ENCODE results near the gene CSTA. TPM values are rescaled to one million over a fixed set of nuclear protein-coding genes. Genes with fewer than 3 reads are reported as not detected.

Gene CSTA
- total and polyA plus RNA-seq, 4 experiments from 2014 or later: 0.61 TPM; not detected in 2

- Mint-ChIP-seq H3K27me3 (no peaks in the 10 kb centered on the region), H3K9me3 (no peaks in the 10 kb centered on the region), H3K4me1 (peaks cover 9 to 18% (median 13%) of the 10 kb centered on the region in 4 donors), H3K27ac (no peak overlapping the region), H3K4me3 (no peak overlapping the region), H3K36me3 (no peaks in the 10 kb centered on the region)
- H3K36me3 ChIP-seq (ENCODE audit: insufficient read depth, low read length): no peaks in the 10 kb centered on the region
- H3K27me3 ChIP-seq (ENCODE audit: insufficient read depth, low read length): no peaks in the 10 kb centered on the region
- CTCF ChIA-PET (ENCODE audit: partially characterized antibody): interaction anchor here (1.5 kb wide), 1 partner anchor 10 kb away, joined by 3 read pairs; no protein-coding TSS in a partner anchor
- intact Hi-C loops (cut with micrococcal nuclease): no loop called here
- H3K4me1 ChIP-seq (ENCODE audit: insufficient read depth, low read length): peaks cover 11% of the 10 kb centered on the region
- H3K27ac ChIP-seq (ENCODE audit: low read depth, low read length): no peak overlapping the region
- no peaks in the 10 kb centered on the region for H3K9me3 ChIP-seq (ENCODE audit: control insufficient read depth in 1 of 2, low read length in 2 of 2)
- POLR2A ChIA-PET (ENCODE audit: partially characterized antibody): no interaction called here
- no peak for DNase-seq
- no peak overlapping the region for H3K4me3 ChIP-seq (ENCODE audit: low read length in 2 of 2)
Observed at GRCh38 chr3:122310361-122310760, 14.7 kb upstream of the CSTA start.

- H3K36me3 ChIP-seq (ENCODE audit: insufficient read depth, low read length): no peaks in the 10 kb centered on the region
Observed at GRCh38 chr3:122312826-122313225, 12.2 kb upstream of the CSTA start.

GRCh38 chr3:122313281-122313680 is 11.8 kb upstream of the CSTA start:
- ChIA-PET POLR2A (ENCODE audit: partially characterized antibody) (no interaction called here), CTCF (ENCODE audit: partially characterized antibody) (no interaction called here)
- Mint-ChIP-seq H3K27ac (peak overlapping the region in 1 of 7 donors; percentile 12), H3K4me1 (peaks cover 9 to 18% (median 12%) of the 10 kb centered on the region in 4 donors), H3K9me3 (peaks cover 0 to 7% (median under 1%) of the 10 kb centered on the region in 8 donors), H3K36me3 (no peaks in the 10 kb centered on the region), H3K27me3 (peaks cover 2% of the 10 kb centered on the region in 2 donors), H3K4me3 (peak overlapping the region in 5 of 8 donors; percentile 5 to 56 (median 36))
- no peaks in the 10 kb centered on the region for H3K27me3 ChIP-seq (ENCODE audit: insufficient read depth, low read length)
- no peaks in the 10 kb centered on the region for H3K9me3 ChIP-seq (ENCODE audit: control insufficient read depth in 1 of 2, low read length in 2 of 2)
- H3K4me3 ChIP-seq (ENCODE audit: low read length in 2 of 2): no peak overlapping the region
- H3K27ac ChIP-seq (ENCODE audit: low read depth, low read length): no peak overlapping the region
- H3K4me1 ChIP-seq (ENCODE audit: insufficient read depth, low read length): peaks cover 11% of the 10 kb centered on the region
- no peaks in the 10 kb centered on the region for H3K36me3 ChIP-seq (ENCODE audit: insufficient read depth, low read length)
- DNase-seq: no peak
- intact Hi-C loops (cut with micrococcal nuclease): no loop called here

More at GRCh38 chr3:122312826-122313225, 12.2 kb upstream of the CSTA start:
- Mint-ChIP-seq H3K36me3 (no peaks in the 10 kb centered on the region), H3K4me1 (peaks cover 9 to 18% (median 12%) of the 10 kb centered on the region in 4 donors), H3K27me3 (peaks cover 0 to 2% of the 10 kb centered on the region in 2 donors), H3K27ac (peak overlapping the region in 3 of 7 donors; percentile 1 to 11 (median 4)), H3K4me3 (peak overlapping the region in 4 of 8 donors; percentile 5 to 39 (median 26)), H3K9me3 (peaks cover 0 to 3% (median 0%) of the 10 kb centered on the region in 8 donors)
- CTCF ChIA-PET (ENCODE audit: partially characterized antibody): no interaction called here
- DNase-seq: no peak
- Histone ChIP-seq H3K4me1 (ENCODE audit: insufficient read depth, low read length) (peaks cover 11% of the 10 kb centered on the region), H3K9me3 (ENCODE audit: control insufficient read depth in 1 of 2, low read length in 2 of 2) (no peaks in the 10 kb centered on the region), H3K27ac (ENCODE audit: low read depth, low read length) (no peak overlapping the region), H3K4me3 (ENCODE audit: low read length in 2 of 2) (no peak overlapping the region), H3K27me3 (ENCODE audit: insufficient read depth, low read length) (no peaks in the 10 kb centered on the region)
- POLR2A ChIA-PET (ENCODE audit: partially characterized antibody): no interaction called here
- intact Hi-C loops (cut with micrococcal nuclease): no loop called here

- H3K27ac ChIP-seq (ENCODE audit: low read depth, low read length): no peak overlapping the region
- DNase-seq: no peak
- Mint-ChIP-seq H3K9me3 (peaks cover 0 to 16% (median 5%) of the 10 kb centered on the region in 8 donors), H3K27me3 (peaks cover 2% of the 10 kb centered on the region in 2 donors), H3K27ac (no peak overlapping the region), H3K36me3 (no peaks in the 10 kb centered on the region), H3K4me3 (no peak overlapping the region), H3K4me1 (peaks cover 9 to 18% (median 12%) of the 10 kb centered on the region in 4 donors)
- H3K4me3 ChIP-seq (ENCODE audit: low read length in 2 of 2): no peak overlapping the region
- CTCF ChIA-PET (ENCODE audit: partially characterized antibody): interaction anchor here (1.3 kb wide), 1 partner anchor 8 kb away, joined by 5 read pairs; no protein-coding TSS in a partner anchor
- H3K36me3 ChIP-seq (ENCODE audit: insufficient read depth, low read length): no peaks in the 10 kb centered on the region
- peaks cover 11% of the 10 kb centered on the region for H3K4me1 ChIP-seq (ENCODE audit: insufficient read depth, low read length)
- H3K27me3 ChIP-seq (ENCODE audit: insufficient read depth, low read length): no peaks in the 10 kb centered on the region
- no peaks in the 10 kb centered on the region for H3K9me3 ChIP-seq (ENCODE audit: control insufficient read depth in 1 of 2, low read length in 2 of 2)
- intact Hi-C loops (cut with micrococcal nuclease): no loop called here
- POLR2A ChIA-PET (ENCODE audit: partially characterized antibody): no interaction called here
Observed at GRCh38 chr3:122314228-122314876, 10.7 kb upstream of the CSTA start.

- no peaks in the 10 kb centered on the region for H3K27me3 ChIP-seq (ENCODE audit: insufficient read depth, low read length)
- H3K36me3 ChIP-seq (ENCODE audit: insufficient read depth, low read length): no peaks in the 10 kb centered on the region
- H3K27ac ChIP-seq (ENCODE audit: low read depth, low read length): no peak overlapping the region
- Mint-ChIP-seq H3K4me1 (peaks cover 9 to 18% (median 12%) of the 10 kb centered on the region in 4 donors), H3K9me3 (peaks cover 0 to 16% (median 12%) of the 10 kb centered on the region in 8 donors), H3K27me3 (peaks cover 2% of the 10 kb centered on the region in 2 donors), H3K27ac (peak overlapping the region in 1 of 7 donors; percentile 36), H3K36me3 (no peaks in the 10 kb centered on the region), H3K4me3 (no peak overlapping the region)
- DNase-seq: no peak
- intact Hi-C loops (cut with micrococcal nuclease): no loop called here
- H3K4me3 ChIP-seq (ENCODE audit: low read length in 2 of 2): no peak overlapping the region
- ChIA-PET CTCF (ENCODE audit: partially characterized antibody) (no interaction called here), POLR2A (ENCODE audit: partially characterized antibody) (no interaction called here)
- H3K4me1 ChIP-seq (ENCODE audit: insufficient read depth, low read length): peaks cover 11% of the 10 kb centered on the region
- H3K9me3 ChIP-seq (ENCODE audit: control insufficient read depth in 1 of 2, low read length in 2 of 2): no peaks in the 10 kb centered on the region
Observed at GRCh38 chr3:122315619-122316018, 9.4 kb upstream of the CSTA start.

- peaks cover 0 to 18% (median 13%) of the 10 kb centered on the region in 8 donors for H3K9me3 Mint-ChIP-seq
- H3K4me1 Mint-ChIP-seq: peaks cover 10 to 21% (median 13%) of the 10 kb centered on the region in 4 donors
- H3K4me3 ChIP-seq (ENCODE audit: low read length in 2 of 2): no peak overlapping the region
- H3K27ac ChIP-seq (ENCODE audit: low read depth, low read length): no peak overlapping the region
- no peaks in the 10 kb centered on the region for H3K9me3 ChIP-seq (ENCODE audit: control insufficient read depth in 1 of 2, low read length in 2 of 2)
- H3K36me3 ChIP-seq (ENCODE audit: insufficient read depth, low read length): no peaks in the 10 kb centered on the region
- CTCF ChIA-PET (ENCODE audit: partially characterized antibody): no interaction called here
- H3K36me3 Mint-ChIP-seq: no peaks in the 10 kb centered on the region
- POLR2A ChIA-PET (ENCODE audit: partially characterized antibody): no interaction called here
- H3K27ac Mint-ChIP-seq: no peak overlapping the region
- H3K4me1 ChIP-seq (ENCODE audit: insufficient read depth, low read length): peaks cover 11% of the 10 kb centered on the region
- peaks cover 2% of the 10 kb centered on the region in 2 donors for H3K27me3 Mint-ChIP-seq
- no peaks in the 10 kb centered on the region for H3K27me3 ChIP-seq (ENCODE audit: insufficient read depth, low read length)
- H3K4me3 Mint-ChIP-seq: no peak overlapping the region
- DNase-seq: no peak
- intact Hi-C loops (cut with micrococcal nuclease): no loop called here
Observed at GRCh38 chr3:122316368-122316767, 8.7 kb upstream of the CSTA start.

- Mint-ChIP-seq H3K4me3 (no peak overlapping the region), H3K36me3 (no peaks in the 10 kb centered on the region), H3K27me3 (peaks cover 2% of the 10 kb centered on the region in 2 donors), H3K4me1 (peaks cover 12 to 28% (median 20%) of the 10 kb centered on the region in 4 donors), H3K9me3 (peaks cover 0 to 18% (median 13%) of the 10 kb centered on the region in 8 donors), H3K27ac (no peak overlapping the region)
- H3K4me1 ChIP-seq (ENCODE audit: insufficient read depth, low read length): peaks cover 14% of the 10 kb centered on the region
- no peaks in the 10 kb centered on the region for H3K27me3 ChIP-seq (ENCODE audit: insufficient read depth, low read length)
- DNase-seq: no peak
- H3K36me3 ChIP-seq (ENCODE audit: insufficient read depth, low read length): no peaks in the 10 kb centered on the region
- ChIA-PET POLR2A (ENCODE audit: partially characterized antibody) (no interaction called here), CTCF (ENCODE audit: partially characterized antibody) (no interaction called here)
- no peak overlapping the region for H3K27ac ChIP-seq (ENCODE audit: low read depth, low read length)
- intact Hi-C loops (cut with micrococcal nuclease): no loop called here
- H3K4me3 ChIP-seq (ENCODE audit: low read length in 2 of 2): no peak overlapping the region
- H3K9me3 ChIP-seq (ENCODE audit: control insufficient read depth in 1 of 2, low read length in 2 of 2): no peaks in the 10 kb centered on the region
Observed at GRCh38 chr3:122318620-122319019, 6.4 kb upstream of the CSTA start.

Measured in CD4-positive, alpha-beta memory T cell (primary cell).